Measurements from ENCODE around the gene SUN2.

GRCh38 chr22:38789606-38790005, 33.8 kb upstream of the SUN2 start:
- TF ChIP-seq CTCF (IDR thresholded peaks at IDR 0.05; ENCODE audit: control extremely low read depth in 1 of 3, insufficient read depth in 1 of 3, low read depth in 1 of 3, low read length in 3 of 3), result no peak
- no peak for TF ChIP-seq JUND (IDR thresholded peaks at IDR 0.05; ENCODE audit: low read length)
- TF ChIP-seq RXRA (IDR thresholded peaks at IDR 0.05; ENCODE audit: insufficient read depth, low read depth, low read length), result no peak
- no peak for TF ChIP-seq USF2 (IDR thresholded peaks at IDR 0.05; ENCODE audit: low read length)
- TF ChIP-seq ATF2 (IDR thresholded peaks at IDR 0.05; ENCODE audit: low read length), result no peak
- TF ChIP-seq TAF1 (IDR thresholded peaks at IDR 0.05; ENCODE audit: low read depth, low read length), result no peak
- TF ChIP-seq EZH2 (IDR thresholded peaks at IDR 0.05; ENCODE audit: low read depth, low read length, severe bottlenecking), result no peak
- no peak for TF ChIP-seq PHF8 (conservative IDR thresholded peaks at IDR 0.05; ENCODE audit: low read depth, low read length)
- no peak for TF ChIP-seq FOSL1 (IDR thresholded peaks at IDR 0.05; ENCODE audit: insufficient read depth, low read depth, low read length)
- no peak for TF ChIP-seq YY1 (IDR thresholded peaks at IDR 0.05; ENCODE audit: low read depth, low read length)
- TF ChIP-seq SIN3A (conservative IDR thresholded peaks at IDR 0.05 in 1 of 2, IDR thresholded peaks at IDR 0.05 in 1 of 2; ENCODE audit: low read depth in 1 of 2, low read length in 2 of 2), result no peak
